ENCODE measurements around the gene KRT222.

The KRT222 gene

GRCh38 chr17:40615841-40616476 is 49.0 kb downstream of the KRT222 start:
- TF ChIP-seq ZNF565 (CRISPR knock-in tag; conservative IDR thresholded peaks at IDR 0.05; ENCODE audit: low read depth) = no peak
- no peak for TF ChIP-seq PATZ1 (CRISPR knock-in tag; IDR thresholded peaks at IDR 0.05; ENCODE audit: borderline replicate concordance)
- no peak for TF ChIP-seq OSR1 (CRISPR knock-in tag; IDR thresholded peaks at IDR 0.05)
- no peak for TF ChIP-seq CSDC2 (CRISPR knock-in tag; IDR thresholded peaks at IDR 0.05)
- no peak for TF ChIP-seq TSHZ2 (CRISPR knock-in tag; IDR thresholded peaks at IDR 0.05)

GRCh38 chr17:40615068-40615840 is 49.7 kb downstream of the KRT222 start:
- peak; percentile 55 for ATAC-seq
- TF ChIP-seq CREB5 (CRISPR knock-in tag; IDR thresholded peaks at IDR 0.05; ENCODE audit: low read depth) = no peak
- no peak for TF ChIP-seq ZC3H10 (CRISPR knock-in tag; IDR thresholded peaks at IDR 0.05)
- TF ChIP-seq TCF4 (CRISPR knock-in tag; IDR thresholded peaks at IDR 0.05; ENCODE audit: borderline replicate concordance) = no peak
- TF ChIP-seq ZFP3 (CRISPR knock-in tag; IDR thresholded peaks at IDR 0.05) = no peak
- TF ChIP-seq PPARA (CRISPR knock-in tag; IDR thresholded peaks at IDR 0.05; ENCODE audit: borderline replicate concordance) = no peak
- TF ChIP-seq ARNTL (CRISPR knock-in tag; IDR thresholded peaks at IDR 0.05; ENCODE audit: borderline replicate concordance, low read depth) = no peak
- TF ChIP-seq PATZ1 (CRISPR knock-in tag; IDR thresholded peaks at IDR 0.05; ENCODE audit: borderline replicate concordance) = no peak
- no peak for TF ChIP-seq OSR1 (CRISPR knock-in tag; IDR thresholded peaks at IDR 0.05)
- TF ChIP-seq ZFP30 (CRISPR knock-in tag; IDR thresholded peaks at IDR 0.05) = no peak
- no peak for TF ChIP-seq SNAI2 (CRISPR knock-in tag; IDR thresholded peaks at IDR 0.05)
- TF ChIP-seq CSDC2 (CRISPR knock-in tag; IDR thresholded peaks at IDR 0.05) = no peak
- TF ChIP-seq POU6F1 (CRISPR knock-in tag; IDR thresholded peaks at IDR 0.05; ENCODE audit: borderline replicate concordance, low read depth) = no peak
- no peak for TF ChIP-seq ZNF8 (CRISPR knock-in tag; IDR thresholded peaks at IDR 0.05)

More at GRCh38 chr17:40615841-40616476, 49.0 kb downstream of the KRT222 start:
- no peak for ATAC-seq

GRCh38 chr17:40614431-40615067 is 50.4 kb downstream of the KRT222 start:
- ATAC-seq = no peak
- no peak for TF ChIP-seq TCF4 (CRISPR knock-in tag; IDR thresholded peaks at IDR 0.05; ENCODE audit: borderline replicate concordance)
- no peak for TF ChIP-seq RARB (CRISPR knock-in tag; IDR thresholded peaks at IDR 0.05)
- TF ChIP-seq ZNF8 (CRISPR knock-in tag; IDR thresholded peaks at IDR 0.05) = no peak
- TF ChIP-seq ZNF565 (CRISPR knock-in tag; conservative IDR thresholded peaks at IDR 0.05; ENCODE audit: low read depth) = no peak
- no peak for TF ChIP-seq PPARA (CRISPR knock-in tag; IDR thresholded peaks at IDR 0.05; ENCODE audit: borderline replicate concordance)
- no peak for TF ChIP-seq OSR1 (CRISPR knock-in tag; IDR thresholded peaks at IDR 0.05)
- TF ChIP-seq BACH2 (CRISPR knock-in tag; IDR thresholded peaks at IDR 0.05; ENCODE audit: borderline replicate concordance) = no peak
- no peak for TF ChIP-seq PATZ1 (CRISPR knock-in tag; IDR thresholded peaks at IDR 0.05; ENCODE audit: borderline replicate concordance)
- TF ChIP-seq ESRRG (CRISPR knock-in tag; IDR thresholded peaks at IDR 0.05) = no peak
- TF ChIP-seq CSRNP3 (CRISPR knock-in tag; IDR thresholded peaks at IDR 0.05) = no peak
- TF ChIP-seq SNAI2 (CRISPR knock-in tag; IDR thresholded peaks at IDR 0.05) = no peak
- TF ChIP-seq TOX (CRISPR knock-in tag; IDR thresholded peaks at IDR 0.05; ENCODE audit: borderline replicate concordance) = no peak
